Astrocyte (in vitro differentiated cells and primary cell): ENCODE data around the gene KIF26B. TPM values are rescaled to one million over a fixed set of nuclear protein-coding genes. Genes with fewer than 3 reads are reported as not detected.

Experiments
- DNase-seq: peaks from one replicate; pipeline ENCODE4 v3.0.0-alpha.2; 2010; ENCODE audit warnings: low read depth
- FAIRE-seq: peaks from 2 replicates; lab custom pipeline; 2011; peaks lifted over from hg19 to GRCh38; lab: Jason Lieb, UNC
- H2AFZ ChIP-seq: 2 replicates; pipeline ENCODE4 v1.6.0; 2012; ENCODE audit warnings: low read depth, low read length, inconsistent platforms
- H3K27ac ChIP-seq: 2 replicates; pipeline ENCODE4 v1.5.1; 2011; ENCODE audit warnings: low read depth, low read length, inconsistent platforms
- H3K27me3 ChIP-seq: 2 replicates; pipeline ENCODE4 v1.6.0; 2011; ENCODE audit warnings: low read length, inconsistent platforms; ENCODE audit not compliant: insufficient read depth
- H3K36me3 ChIP-seq: 2 replicates; pipeline ENCODE4 v1.5.1; 2011; ENCODE audit warnings: low read length, inconsistent platforms; ENCODE audit not compliant: insufficient read depth
- H3K4me1 ChIP-seq: 2 replicates; pipeline ENCODE4 v1.5.1; 2011; ENCODE audit warnings: low read length, inconsistent platforms; ENCODE audit not compliant: insufficient read depth
- H3K4me2 ChIP-seq: 2 replicates; pipeline ENCODE4 v1.6.0; 2012; ENCODE audit warnings: low read length, inconsistent platforms
- H3K4me3 ChIP-seq: 2 replicates; pipeline ENCODE4 v1.5.1; 2011; ENCODE audit warnings: low read depth, mild to moderate bottlenecking, low read length, inconsistent platforms; ENCODE audit not compliant: insufficient read depth
- H3K79me2 ChIP-seq: 2 replicates; pipeline ENCODE4 v1.6.0; 2012; ENCODE audit warnings: mild to moderate bottlenecking, low read length, inconsistent platforms; ENCODE audit not compliant: insufficient read depth
- H3K9ac ChIP-seq: 2 replicates; pipeline ENCODE4 v1.6.0; 2012; ENCODE audit warnings: mild to moderate bottlenecking, low read length, inconsistent platforms
- H3K9me3 ChIP-seq: 2 replicates; pipeline ENCODE4 v1.5.1; 2012; ENCODE audit warnings: low read depth, mild to moderate bottlenecking, low read length, inconsistent platforms; ENCODE audit not compliant: insufficient read depth
- H4K20me1 ChIP-seq: 2 replicates; pipeline ENCODE4 v1.6.0; 2012; ENCODE audit warnings: low read length, inconsistent platforms; ENCODE audit not compliant: insufficient read depth
- H3K27ac Mint-ChIP-seq: one replicate; pipeline ENCODE4 v1.8.0; 2021; ENCODE audit warnings: mild to moderate bottlenecking, mixed read lengths; ENCODE audit not compliant: unreplicated experiment
- H3K27me3 Mint-ChIP-seq: one replicate; pipeline ENCODE4 v1.8.0; 2021; ENCODE audit warnings: low read depth, mixed read lengths; ENCODE audit not compliant: unreplicated experiment
- H3K36me3 Mint-ChIP-seq: one replicate; pipeline ENCODE4 v1.8.0; 2021; ENCODE audit warnings: low read depth, mixed read lengths; ENCODE audit not compliant: unreplicated experiment
- H3K4me1 Mint-ChIP-seq: one replicate; pipeline ENCODE4 v1.8.0; 2021; ENCODE audit warnings: low read depth, mixed read lengths; ENCODE audit not compliant: unreplicated experiment
- H3K4me3 Mint-ChIP-seq: one replicate; pipeline ENCODE4 v1.8.0; 2021; ENCODE audit warnings: mild to moderate bottlenecking, moderate library complexity, mixed read lengths; ENCODE audit not compliant: unreplicated experiment
- H3K9me3 Mint-ChIP-seq: one replicate; pipeline ENCODE4 v1.8.0; 2021; ENCODE audit warnings: mild to moderate bottlenecking, mixed read lengths; ENCODE audit not compliant: unreplicated experiment
- CTCF ChIP-seq: IDR thresholded peaks from 2 replicates; pipeline ENCODE4 v1.5.1; 2011; ENCODE audit warnings: low read depth, mild to moderate bottlenecking, inconsistent platforms, low read length, moderate library complexity; ENCODE audit not compliant: insufficient read depth
- EZH2 ChIP-seq: IDR thresholded peaks from 2 replicates; pipeline ENCODE4 v1.6.1; 2012; ENCODE audit warnings: mild to moderate bottlenecking, low read length, inconsistent platforms; ENCODE audit not compliant: insufficient read depth
- total RNA-seq: library from RNA; stranded (reverse); gene quantifications from 2 replicates; pipeline ENCODE4 v1.2.1, GENCODE V29; 2021

The KIF26B gene
- total RNA-seq, 1 donor from 2014 or later = 6.8 TPM

- Histone ChIP-seq H3K27ac (no peak overlapping the region), H3K4me1 (peaks cover 5% of the 10 kb centered on the region), H3K27me3 (peaks cover 10% of the 10 kb centered on the region), H3K79me2 (no peaks in the 10 kb centered on the region), H2AFZ (no peak overlapping the region), H3K4me3 (peak overlapping the region; percentile 24), H3K36me3 (no peaks in the 10 kb centered on the region), H3K9me3 (no peaks in the 10 kb centered on the region), H4K20me1 (peaks cover 5% of the 10 kb centered on the region), H3K4me2 (peak overlapping the region; percentile 75), H3K9ac (peak overlapping the region; percentile 1)
- Mint-ChIP-seq H3K9me3 (peaks cover 2% of the 10 kb centered on the region), H3K27me3 (peaks cover 15% of the 10 kb centered on the region), H3K27ac (no peak overlapping the region), H3K36me3 (peaks cover 2% of the 10 kb centered on the region), H3K4me1 (peaks cover 6% of the 10 kb centered on the region), H3K4me3 (no peak overlapping the region)
- DNase-seq = no peak
- FAIRE-seq = no peak
- TF ChIP-seq CTCF = no peak
These were observed 358.3 kb downstream of the KIF26B start for GRCh38 chr1:245512980-245513578.

- H2AFZ ChIP-seq = no peak overlapping the region
- peak; percentile 18 for DNase-seq
- no peak overlapping the region for H3K4me3 ChIP-seq
- H3K4me2 ChIP-seq = no peak overlapping the region
- H3K9me3 ChIP-seq = no peaks in the 10 kb centered on the region
- H3K27me3 ChIP-seq = peaks cover 3% of the 10 kb centered on the region
- H3K36me3 Mint-ChIP-seq = peaks cover 2% of the 10 kb centered on the region
- no peak overlapping the region for H3K4me3 Mint-ChIP-seq
- H3K9ac ChIP-seq = no peak overlapping the region
- peaks cover 5% of the 10 kb centered on the region for H3K27me3 Mint-ChIP-seq
- no peaks in the 10 kb centered on the region for H3K36me3 ChIP-seq
- peaks cover 2% of the 10 kb centered on the region for H3K9me3 Mint-ChIP-seq
- no peaks in the 10 kb centered on the region for H3K79me2 ChIP-seq
- no peak overlapping the region for H3K27ac ChIP-seq
- no peak for FAIRE-seq
- peaks cover 2% of the 10 kb centered on the region for H3K4me1 Mint-ChIP-seq
- H3K4me1 ChIP-seq = peaks cover 5% of the 10 kb centered on the region
- peaks cover 2% of the 10 kb centered on the region for H4K20me1 ChIP-seq
- TF ChIP-seq EZH2 (no peak), CTCF (no peak)
- no peak overlapping the region for H3K27ac Mint-ChIP-seq
These were observed 361.5 kb downstream of the KIF26B start for GRCh38 chr1:245516284-245516759.

GRCh38 chr1:245520611-245521010 lies 365.8 kb downstream of the KIF26B start:
- FAIRE-seq (no peak), DNase-seq (no peak)
- H3K36me3 Mint-ChIP-seq = peaks cover 1% of the 10 kb centered on the region
- H3K9me3 ChIP-seq = no peaks in the 10 kb centered on the region
- H3K4me3 Mint-ChIP-seq = no peak overlapping the region
- H4K20me1 ChIP-seq = no peaks in the 10 kb centered on the region
- no peaks in the 10 kb centered on the region for H3K27me3 ChIP-seq
- H3K27ac ChIP-seq = no peak overlapping the region
- no peak overlapping the region for H3K4me2 ChIP-seq
- H3K36me3 ChIP-seq = no peaks in the 10 kb centered on the region
- H2AFZ ChIP-seq = no peak overlapping the region
- no peaks in the 10 kb centered on the region for H3K9me3 Mint-ChIP-seq
- H3K4me1 Mint-ChIP-seq = no peaks in the 10 kb centered on the region
- no peak for TF ChIP-seq EZH2
- TF ChIP-seq CTCF = no peak
- no peak overlapping the region for H3K4me3 ChIP-seq
- no peaks in the 10 kb centered on the region for H3K4me1 ChIP-seq
- H3K27ac Mint-ChIP-seq = no peak overlapping the region
- no peaks in the 10 kb centered on the region for H3K79me2 ChIP-seq
- no peak overlapping the region for H3K9ac ChIP-seq
- H3K27me3 Mint-ChIP-seq = no peaks in the 10 kb centered on the region
